Heart left ventricle (tissue), 16 donors: Measurements from ENCODE around the gene ZNF740. TPM values are rescaled to one million over a fixed set of nuclear protein-coding genes. Genes with fewer than 3 reads are reported as not detected.

Experiments used
- ATAC-seq, 4 donors: fragments of 200-7000 bp; cut with Tn5 transposase; one replicate each; pipeline ENCODE4 v1.9.1; 2020 to 2022; ENCODE audit warnings: moderate library complexity in 4 of 4, mild to moderate bottlenecking in 3 of 4, moderate number of reproducible peaks in 1 of 4
- DNase-seq, 5 donors: peaks; one replicate each; pipeline ENCODE4 v3.0.0-alpha.2; 2020
- H3K27ac ChIP-seq, 12 donors: fragments of 200-600 bp; sonication (generic) in 4 of 12; one replicate each; pipeline versions ENCODE4 v1.5.0 to v1.8.0; 2016 to 2022; ENCODE audit warnings: mild to moderate bottlenecking in 2 of 12
- H3K27me3 ChIP-seq, 9 donors: fragments of 200-600 bp; sonication (generic) in 2 of 9; one replicate each; pipeline versions ENCODE4 v1.5.1 to v1.8.0; 2016 to 2022; ENCODE audit warnings: mild to moderate bottlenecking in 3 of 9
- H3K36me3 ChIP-seq, 9 donors: fragments of 200-600 bp; sonication (generic) in 2 of 9; one replicate each; pipeline versions ENCODE4 v1.5.0 to v1.8.0; 2018 to 2022; ENCODE audit warnings: mild to moderate bottlenecking in 2 of 9
- H3K4me1 ChIP-seq, 12 donors: fragments of 200-600 bp; sonication (generic) in 4 of 12; one replicate each; pipeline versions ENCODE4 v1.5.0 to v1.8.0; 2016 to 2022; ENCODE audit warnings: mild to moderate bottlenecking in 3 of 12
- H3K4me3 ChIP-seq, 12 donors: fragments of 200-600 bp; sonication (generic) in 4 of 12; one replicate each; pipeline versions ENCODE4 v1.5.0 to v1.8.0; 2017 to 2022; ENCODE audit warnings: mild to moderate bottlenecking in 9 of 12, moderate library complexity in 4 of 12
- H3K9me3 ChIP-seq, 12 donors: fragments of 200-600 bp; sonication (generic) in 4 of 12; one replicate each; pipeline versions ENCODE4 v1.5.0 to v1.8.0; 2016 to 2022; ENCODE audit warnings: mild to moderate bottlenecking in 1 of 12
- CTCF ChIP-seq, 12 donors: fragments of 200-600 bp; sonication (generic) in 4 of 12; IDR thresholded peaks; one replicate each; pipeline versions ENCODE4 v1.5.0 to v1.8.0; 2018 to 2022; ENCODE audit warnings: antibody characterized with exemption in 12 of 12, mild to moderate bottlenecking in 5 of 12
- POLR2A ChIP-seq, 2 donors: fragments of 450-650 bp; IDR thresholded peaks; one replicate each; pipeline ENCODE4 v1.6.1; 2017; ENCODE audit warnings: antibody characterized with exemption in 2 of 2, mild to moderate bottlenecking in 2 of 2, moderate library complexity in 2 of 2
- WGBS, 4 donors: extraction: QIAGEN DNeasy Blood & Tissue Kit in 2 of 4; methylation state at CpG; one replicate each; pipeline versions ENCODE4 v1.1.5 to v1.1.7; 2013 to 2018; 5-methylcytosine and 5-hydroxymethylcytosine counted together
- intact Hi-C, 10 donors: fragments of 100-400 bp; cut with DNase I; formaldehyde crosslinking; loops; one replicate each; pipeline versions ENCODE4 v1.11.1 to v1.14.2; 2022
- polyA plus RNA-seq, 2 donors: library from polyadenylated mRNA; stranded (reverse); fragments of 200-250 nt; gene quantifications; one replicate each; pipeline ENCODE4 v1.2.3, GENCODE V29; 2013
- total RNA-seq, 9 donors: library from RNA; depleted of rRNA in 2 of 9; stranded (reverse); fragments of >200 nt in 2 of 9; fragmentation: NEBNext Ultra II Directional in 3 of 9; extraction: Animal tissue kit (Norgen Biotek cat#: 25700) in 3 of 9; gene quantifications; one replicate each; pipeline versions ENCODE4 v1.1.0 to v1.2.4, GENCODE V29; 2016 to 2023
- donor health status: ischemic (EF 13 %, LVEDD 7.1; RV severe dilation, severe dysfunction).
- donor health status: healthy with polysubstance abuse.
- donor health status: DM: no; HTN: yes; CAD: no.
- donor health status: DM: no; HTN: no; CAD: no.
- donor health status: ischemic (EF 25% LVEDD 6.9; RV normal size, moderate dysfunction).
- donor health status: ischemic (EF 25% LVEDD 5.7; RV mildly dilated, moderate dysfunction).
- donor health status: healthy.
- donor health status: DM: yes; HTN: yes; CAD: no.
- donor health status: ischemic (EF 35%, LVEDD 5.7; RV mildly dilated, moderate dysfunction).
- donor health status: nonischemic (EF 11% LVEDD 7.7; RV severe dilation, severe dysfunction).
- donor health status: DM: yes; HTN: yes; CAD: no.
- donor health status: PGD.
- donor health status: ischemic (EF 29% LVEDD 5.4; RV normal size, mild dysfunction).
- donor health status: nonischemic (EF 23%, LVEDD 6.1; RV moderate dilation, normal function).

Gene ZNF740
- total and polyA plus RNA-seq, 11 donors, result 4.8 to 27.4 (median 17.6) TPM

DNA sequence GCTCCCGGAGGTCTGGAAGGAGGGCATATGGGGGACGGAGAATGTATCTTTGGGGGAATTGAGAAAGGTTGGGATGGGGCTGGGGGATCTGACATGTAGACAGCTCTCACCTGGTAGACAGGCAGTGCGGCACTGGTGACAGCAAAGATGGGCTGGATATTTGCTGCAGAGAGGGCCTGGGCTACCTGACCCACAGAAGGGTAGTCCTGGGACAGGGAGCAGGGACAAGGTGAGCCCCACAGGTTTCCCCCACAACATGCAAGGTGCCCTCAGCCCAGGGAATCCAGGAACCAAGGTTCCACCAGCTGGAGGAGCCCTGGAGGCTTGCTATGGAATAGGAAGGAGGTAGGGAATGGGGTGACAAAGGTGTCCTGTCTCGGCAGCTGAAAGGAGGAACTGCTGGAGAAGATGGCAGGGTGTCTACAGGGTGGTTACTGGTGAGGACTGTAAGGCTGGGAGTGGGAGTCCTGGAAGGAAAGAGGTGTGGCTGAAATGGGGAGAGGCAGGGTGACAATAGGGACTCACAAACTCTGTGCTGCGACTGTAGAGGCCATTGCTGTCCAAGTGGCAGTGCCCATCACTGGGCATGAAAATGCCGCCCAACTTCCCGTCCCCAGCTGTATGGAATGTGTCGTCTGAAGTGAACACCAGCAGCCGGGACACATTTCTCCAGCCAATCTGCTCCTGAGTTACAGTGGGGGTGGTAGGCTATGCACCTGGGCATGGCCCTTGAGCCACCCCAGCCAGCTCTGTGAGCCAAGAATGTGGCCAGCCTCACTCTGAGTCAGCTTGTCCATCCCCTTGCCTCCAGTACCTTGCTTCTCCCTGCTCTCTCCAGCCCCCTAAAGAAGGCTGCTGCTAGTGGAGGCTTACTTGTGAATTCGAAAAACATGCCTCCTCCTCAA, 15.2 kb downstream of the ZNF740 start:
- 86 to 90% (median 89%) methylated on average over 9 to 10 of the region's 10 CpGs for WGBS, 4 donors
- peaks cover 0 to 25% (median 0%) of the 10 kb centered on the region in 9 donors for H3K36me3 ChIP-seq
- DNase-seq, result no peak
- H3K27ac ChIP-seq, result no peak overlapping the region
- H3K27me3 ChIP-seq, result no peaks in the 10 kb centered on the region
- TF ChIP-seq POLR2A (IDR thresholded peaks at IDR 0.05) (no peak), CTCF (IDR thresholded peaks at IDR 0.05) (no peak)
- ATAC-seq, result no peak
- intact Hi-C loops, result loop anchor here in 8 of 10 donors (2.0 to 5.0 kb wide), 6 partner anchors 33 to 129 kb away; no protein-coding TSS in a partner anchor
- H3K4me3 ChIP-seq, result no peak overlapping the region
- peaks cover 0 to 24% (median 6%) of the 10 kb centered on the region in 12 donors for H3K4me1 ChIP-seq
- no peaks in the 10 kb centered on the region for H3K9me3 ChIP-seq

DNA sequence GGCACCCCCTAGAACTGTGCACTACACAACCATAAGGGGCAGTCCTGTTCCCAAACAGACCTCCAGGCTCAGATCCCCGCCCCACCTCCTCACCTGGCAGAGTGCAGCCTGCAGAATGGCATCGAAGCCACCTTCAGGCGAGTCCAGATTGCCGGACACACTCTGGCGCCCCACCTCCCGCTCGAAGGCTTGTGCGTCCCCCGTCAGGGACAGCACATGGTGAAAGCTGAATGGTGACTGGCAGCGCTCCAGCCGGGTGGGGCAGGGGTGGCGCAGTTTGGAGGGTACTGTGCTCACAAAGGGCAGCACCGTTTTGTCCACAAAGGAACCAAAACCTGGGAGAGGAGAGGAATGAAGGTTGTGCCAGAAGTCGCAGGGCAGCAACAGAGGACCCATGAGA, 16.0 kb downstream of the ZNF740 start:
- TF ChIP-seq POLR2A (IDR thresholded peaks at IDR 0.05) (no peak), CTCF (IDR thresholded peaks at IDR 0.05) (no peak)
- WGBS, 4 donors, result 84 to 88% (median 85%) methylated on average over 14 of the region's 14 CpGs
- Histone ChIP-seq H3K4me3 (no peak overlapping the region), H3K36me3 (peaks cover 0 to 17% (median 0%) of the 10 kb centered on the region in 9 donors), H3K4me1 (peaks cover 0 to 31% (median 6%) of the 10 kb centered on the region in 12 donors), H3K9me3 (no peaks in the 10 kb centered on the region), H3K27me3 (no peaks in the 10 kb centered on the region), H3K27ac (no peak overlapping the region)
- ATAC-seq, result no peak
- DNase-seq, result no peak
- intact Hi-C loops, result loop anchor here in 8 of 10 donors (2.0 to 5.0 kb wide), 5 partner anchors 34 to 129 kb away; no protein-coding TSS in a partner anchor

GRCh38 chr12:53197011-53197640, 16.6 kb downstream of the ZNF740 start:
- DNase-seq, result no peak
- Histone ChIP-seq H3K4me1 (peaks cover 0 to 34% (median 6%) of the 10 kb centered on the region in 12 donors), H3K4me3 (peak overlapping the region in 9 of 12 donors; percentile 20 to 44 (median 37)), H3K27me3 (no peaks in the 10 kb centered on the region), H3K27ac (no peak overlapping the region), H3K9me3 (no peaks in the 10 kb centered on the region), H3K36me3 (peaks cover 0 to 11% (median 0%) of the 10 kb centered on the region in 9 donors)
- WGBS, 4 donors, result 65 to 71% (median 70%) methylated on average over 14 to 19 of the region's 19 CpGs
- ATAC-seq, result peak in 1 of 4 donors; percentile 10
- intact Hi-C loops, result loop anchor here (1.0 to 5.0 kb wide), 7 partner anchors 35 to 131 kb away; no protein-coding TSS in a partner anchor
- no peak for TF ChIP-seq POLR2A (IDR thresholded peaks at IDR 0.05)
- TF ChIP-seq CTCF (IDR thresholded peaks at IDR 0.05), result no peak
